HepG2 (cell line): ENCODE data around the gene DTX2. TPM values are rescaled to one million over a fixed set of nuclear protein-coding genes. Genes with fewer than 3 reads are reported as not detected.

Source experiments
- AHDC1 ChIP-seq: sonication (generic); formaldehyde crosslinking; IDR thresholded peaks from 2 replicates; pipeline ENCODE4 v1.5.1; 2020; ENCODE audit warnings: mild to moderate bottlenecking, missing genetic modification reagents, borderline replicate concordance
- ARNT2 ChIP-seq: sonication (generic); formaldehyde crosslinking; IDR thresholded peaks from 2 replicates; pipeline ENCODE4 v1.8.0; 2022; ENCODE audit warnings: mild to moderate bottlenecking, low read depth, missing genetic modification reagents, moderate library complexity
- BRF2 ChIP-seq: sonication (generic); formaldehyde crosslinking; IDR thresholded peaks from 2 replicates; pipeline ENCODE4 v1.8.1; 2022; ENCODE audit warnings: mild to moderate bottlenecking, missing genetic modification reagents
- KDM1A ChIP-seq: IDR thresholded peaks from 2 replicates; pipeline ENCODE4 v1.6.1; 2016; ENCODE audit warnings: missing compliant biosample characterization
- MIXL1 ChIP-seq: IDR thresholded peaks from 2 replicates; pipeline ENCODE4 v1.6.1; 2016
- SAFB2 ChIP-seq: sonication (generic); formaldehyde crosslinking; IDR thresholded peaks from 2 replicates; pipeline ENCODE4 v1.5.1; 2020; ENCODE audit warnings: missing genetic modification reagents, low read depth, mild to moderate bottlenecking, borderline replicate concordance
- ZBTB20 ChIP-seq: sonication (generic); formaldehyde crosslinking; IDR thresholded peaks from 2 replicates; pipeline ENCODE4 v1.8.1; 2023; ENCODE audit warnings: missing genetic modification reagents, low read depth, mild to moderate bottlenecking, borderline replicate concordance
- ZNF350 ChIP-seq: sonication (generic); formaldehyde crosslinking; IDR thresholded peaks from 2 replicates; pipeline ENCODE4 v1.4.0; 2020; ENCODE audit warnings: mild to moderate bottlenecking, low read depth, missing genetic modification reagents, borderline replicate concordance
- ZNF574 ChIP-seq: sonication (generic); formaldehyde crosslinking; IDR thresholded peaks from 2 replicates; pipeline ENCODE4 v1.4.0; 2020; ENCODE audit warnings: missing genetic modification reagents
- ZNF704 ChIP-seq: sonication (generic); formaldehyde crosslinking; IDR thresholded peaks from 2 replicates; pipeline ENCODE4 v1.8.1; 2023; ENCODE audit warnings: mild to moderate bottlenecking, inconsistent platforms, moderate library complexity, missing genetic modification reagents, borderline replicate concordance
- ZNF772 ChIP-seq: sonication (generic); formaldehyde crosslinking; IDR thresholded peaks from 2 replicates; pipeline ENCODE4 v1.5.0; 2020; ENCODE audit warnings: mild to moderate bottlenecking, missing genetic modification reagents
- ZSCAN31 ChIP-seq: sonication (generic); formaldehyde crosslinking; IDR thresholded peaks from 2 replicates; pipeline ENCODE4 v1.5.0; 2020; ENCODE audit warnings: low read depth, mild to moderate bottlenecking, missing genetic modification reagents
- ZXDC ChIP-seq: sonication (generic); formaldehyde crosslinking; IDR thresholded peaks from 2 replicates; pipeline ENCODE4 v1.5.0; 2020; ENCODE audit warnings: mild to moderate bottlenecking, missing genetic modification reagents
- polyA plus RNA-seq, 8 experiments: library from polyadenylated mRNA; depleted of rRNA in 3 of 8; stranded (reverse) in 7 of 8; unstranded in 1 of 8; fragments of >200 nt; fragmentation: Illumina TruSeq in 4 of 8; extraction: Trizol in 4 of 8; gene quantifications; 2 replicates each; pipeline versions ENCODE4 v1.2.1 to v1.2.3, GENCODE V29; 2011 to 2016; ENCODE audit warnings: low read depth in 4 of 8, missing spikeins in 1 of 8, mixed read lengths in 1 of 8; ENCODE audit not compliant: insufficient read depth in 1 of 8
- total RNA-seq, 5 experiments: library from RNA; depleted of rRNA; stranded (reverse); fragments of >200 nt; fragmentation: Illumina TruSeq; extraction: Trizol; gene quantifications; 2 replicates each; pipeline ENCODE4 v1.2.3, GENCODE V29; 2016; ENCODE audit warnings: low read depth in 1 of 5

Gene DTX2
- total and polyA plus RNA-seq, 2 of the 13 experiments (the other 11 are each of a cell fraction or from before 2014, with no cell fraction given), result 5.5 to 6.2 TPM

GRCh38 chr7:76549025-76549854 lies 87.7 kb downstream of the DTX2 start (continued):
- TF ChIP-seq ZXDC, result peak; percentile 91
- TF ChIP-seq MIXL1 (CRISPR knock-in tag), result peak; percentile 52; the same call in 1 of the 2 replicates
- TF ChIP-seq ZNF772 (CRISPR knock-in tag), result peak; percentile 72; the same call in 1 of the 2 replicates
- TF ChIP-seq ZNF574, result peak; percentile 69; the same call in 1 of the 2 replicates
- TF ChIP-seq BRF2 (CRISPR knock-in tag), result peak; percentile 46; the same call in 1 of the 2 replicates
- TF ChIP-seq ZBTB20 (CRISPR knock-in tag), result peak; percentile 33; the same call in 1 of the 2 replicates
- peak; percentile 27; the same call in 1 of the 2 replicates for TF ChIP-seq KDM1A (CRISPR knock-in tag)
- TF ChIP-seq ZSCAN31, result peak; percentile 36; the same call in 1 of the 2 replicates
- peak; percentile 48 for TF ChIP-seq ZNF350 (CRISPR knock-in tag)
- peak; percentile 86; the same call in 1 of the 2 replicates for TF ChIP-seq ZNF704 (CRISPR knock-in tag)
- TF ChIP-seq ARNT2 (CRISPR knock-in tag), result peak; percentile 88
- TF ChIP-seq AHDC1 (CRISPR knock-in tag), result 0 out of 2 replicates have a peak, but pooled peaks have one; percentile 37
- TF ChIP-seq SAFB2 (CRISPR knock-in tag), result peak; percentile 62; the same call in 1 of the 2 replicates
